D341Med (cell line): Measurements from ENCODE around the gene NOSTRIN.
"Not testable (repeated sequence)": the region's sequence is repeated elsewhere in the genome, so short reads cannot be mapped to it uniquely, and the experiment has no call there.

Experiments used
- DNase-seq: peaks from one replicate; pipeline ENCODE4 v3.0.0; 2012; ENCODE audit warnings: low spot score

The NOSTRIN gene

DNA sequence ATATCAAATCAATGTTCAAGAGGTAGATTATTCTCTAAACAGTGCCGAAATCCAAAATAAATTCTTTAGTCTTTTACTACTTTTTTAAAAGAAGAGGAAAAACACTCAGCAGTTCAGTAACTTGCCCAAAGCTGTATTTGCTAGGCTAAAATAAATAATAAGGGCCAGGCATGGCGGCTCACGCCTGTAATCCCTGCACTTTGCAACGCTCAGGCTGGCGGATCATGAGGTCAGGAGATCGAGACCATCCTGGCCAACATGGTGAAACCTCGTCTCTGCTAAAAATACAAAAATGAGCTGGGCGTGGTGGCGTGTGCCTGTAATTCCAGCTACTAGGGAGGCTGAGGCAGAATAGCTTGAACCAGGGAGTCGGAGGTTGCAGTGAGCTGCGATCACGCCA lies 79.7 kb downstream of the NOSTRIN start:
- DNase-seq = not testable (repeated sequence)

DNA sequence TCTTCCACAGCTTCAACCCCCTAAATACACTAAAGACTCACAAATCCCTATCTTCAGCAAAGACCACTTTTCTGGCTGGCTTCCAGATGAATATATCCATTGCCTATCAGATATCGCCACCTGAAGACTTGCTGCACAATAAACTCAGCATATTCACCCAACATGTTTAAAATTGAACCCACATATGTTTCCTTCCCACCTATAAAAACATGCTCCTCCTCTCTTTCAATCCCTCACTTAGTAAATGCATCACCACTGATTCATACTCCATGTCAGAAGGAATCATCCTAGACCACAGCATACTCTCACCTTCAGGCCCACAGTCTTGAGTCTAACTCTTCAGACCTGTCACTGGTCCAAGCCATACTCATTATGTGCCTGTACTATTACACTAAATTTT lies 82.5 kb downstream of the NOSTRIN start:
- no peak for DNase-seq

DNA sequence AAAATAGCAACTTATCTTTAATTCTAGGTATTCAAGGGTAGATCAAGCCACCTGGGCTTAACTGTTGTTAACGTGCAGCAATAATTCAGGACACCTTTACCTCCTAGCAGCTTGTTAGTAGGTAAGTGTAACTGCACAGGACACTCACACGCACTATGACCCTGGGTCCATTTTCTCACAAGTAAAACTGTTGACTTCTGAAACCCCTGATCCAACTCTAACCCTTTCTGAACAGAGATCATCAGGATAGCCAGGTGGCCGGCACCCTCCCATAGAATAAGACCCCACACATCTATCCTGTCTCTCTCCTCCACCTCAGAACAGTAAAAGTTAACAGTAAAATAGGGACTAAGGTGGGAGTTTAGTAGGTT lies 87.2 kb downstream of the NOSTRIN start:
- DNase-seq = no peak

DNA sequence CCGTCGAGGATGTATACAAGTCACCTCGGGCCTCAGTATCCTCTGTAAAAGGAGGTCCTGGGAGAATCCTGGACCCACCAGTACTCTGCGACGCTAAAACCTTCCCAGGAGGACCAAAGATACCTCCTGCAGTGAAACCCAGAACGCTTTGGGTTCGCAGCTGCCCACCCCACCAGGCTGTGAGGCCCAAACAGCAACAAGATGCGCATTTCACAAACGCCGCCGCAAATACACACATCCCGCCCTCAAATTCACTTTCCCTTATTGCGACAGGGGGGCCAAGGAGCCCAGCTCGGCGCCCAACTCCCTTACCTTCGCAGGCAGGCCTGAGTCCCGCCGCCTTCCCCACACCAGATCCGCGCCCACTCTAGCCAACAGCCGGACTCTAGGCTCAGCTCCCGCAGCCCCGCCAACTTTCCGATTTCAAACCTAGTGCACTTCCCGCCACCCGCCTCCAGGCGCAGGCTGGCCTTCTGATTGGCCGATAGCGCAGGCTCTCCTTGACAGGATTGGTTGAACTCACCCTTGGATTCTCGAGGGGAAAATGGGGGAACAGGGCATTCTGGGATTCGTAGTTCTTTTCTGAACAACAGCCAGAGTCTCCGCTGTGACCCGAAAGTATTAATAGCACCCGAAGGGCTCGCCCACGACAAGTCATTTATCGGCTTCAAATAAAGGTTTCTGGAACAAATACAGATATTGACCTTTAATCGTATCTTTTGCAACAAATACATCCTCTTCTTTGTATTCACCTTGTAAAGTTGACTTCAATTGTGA lies 87.8 kb downstream of the NOSTRIN start, which contains the start of gene SPC25:
SPC25 (minus strand) TSS at position 425 of the 777 bp plus-strand sequence. CDS start 911 bp downstream, outside the sequence.
- peak; percentile 94 for DNase-seq

DNA sequence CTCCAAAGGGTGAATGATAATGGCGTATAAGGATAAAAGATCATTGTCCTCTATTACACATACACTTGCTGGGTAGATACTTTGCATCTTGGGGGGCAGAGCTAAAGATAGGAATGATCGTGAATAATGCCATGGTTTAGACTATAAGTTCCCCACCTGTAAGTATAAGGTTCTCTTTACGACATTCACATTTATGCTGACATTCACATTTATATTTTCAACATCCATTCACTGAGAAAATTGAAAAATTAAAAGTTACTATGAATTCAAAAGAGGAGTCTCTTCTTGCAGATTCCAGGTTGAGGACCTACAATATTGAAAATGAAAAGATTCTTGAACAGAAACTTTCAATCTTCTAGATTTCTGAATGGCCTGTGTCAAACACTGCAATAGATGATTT lies 89.9 kb downstream of the NOSTRIN start:
- DNase-seq = no peak

DNA sequence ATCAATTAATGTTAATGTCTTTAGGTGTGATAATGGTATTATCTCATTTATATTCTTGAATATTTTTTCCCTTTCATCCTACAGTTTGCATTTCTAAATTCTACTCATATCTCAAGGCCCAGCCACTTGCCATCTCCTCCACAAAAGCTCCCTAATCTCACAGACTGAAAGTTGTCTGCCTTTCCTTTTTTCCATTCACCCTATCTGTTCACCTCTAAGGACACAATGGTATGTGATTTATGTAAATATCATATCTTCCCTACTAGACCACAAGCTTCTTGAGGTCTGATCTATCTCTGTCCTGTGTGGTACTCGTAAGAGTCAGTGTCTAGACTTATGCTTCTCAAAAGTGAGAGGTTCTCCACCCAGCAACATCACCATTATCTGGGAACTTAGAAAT lies 91.7 kb downstream of the NOSTRIN start:
- DNase-seq = no peak

DNA sequence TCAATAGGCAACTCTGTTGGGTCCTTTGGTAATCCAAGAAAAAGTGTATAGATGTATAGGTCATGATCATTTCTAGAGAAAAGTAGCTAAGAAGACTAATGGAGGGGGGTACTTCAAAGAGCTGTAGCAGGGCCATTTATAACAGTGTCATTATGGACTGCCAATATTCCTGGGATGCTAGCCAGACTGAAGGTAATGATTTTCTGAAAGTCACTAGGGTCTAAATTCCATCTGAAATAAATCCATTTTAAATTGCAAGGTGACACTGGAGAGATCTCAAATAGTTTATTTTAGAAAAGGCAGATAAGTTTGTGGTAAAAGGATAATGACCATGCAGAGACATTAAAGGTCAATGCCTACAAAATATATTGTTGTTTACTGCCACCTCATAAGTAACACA lies 92.3 kb downstream of the NOSTRIN start:
- no peak for DNase-seq

DNA sequence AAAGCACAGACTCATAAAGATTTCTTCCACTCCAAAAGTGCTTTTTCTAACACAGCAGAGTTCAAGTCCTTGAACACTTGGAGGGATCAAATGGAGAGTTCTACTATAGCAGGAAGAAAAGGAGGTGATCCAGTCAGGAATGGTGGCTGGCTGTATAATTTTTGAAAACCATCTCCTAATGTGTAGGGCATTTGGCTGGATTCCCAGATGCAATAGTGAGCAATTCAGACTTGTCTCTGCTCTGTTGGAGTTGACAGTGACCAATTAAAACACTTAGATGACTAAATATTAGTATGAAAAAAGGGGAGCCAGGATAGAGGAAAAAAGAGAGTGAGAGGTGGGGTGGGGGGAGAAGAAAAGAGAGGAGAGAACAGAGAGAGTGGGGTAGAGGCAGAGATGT lies 93.3 kb downstream of the NOSTRIN start:
- DNase-seq = no peak

DNA sequence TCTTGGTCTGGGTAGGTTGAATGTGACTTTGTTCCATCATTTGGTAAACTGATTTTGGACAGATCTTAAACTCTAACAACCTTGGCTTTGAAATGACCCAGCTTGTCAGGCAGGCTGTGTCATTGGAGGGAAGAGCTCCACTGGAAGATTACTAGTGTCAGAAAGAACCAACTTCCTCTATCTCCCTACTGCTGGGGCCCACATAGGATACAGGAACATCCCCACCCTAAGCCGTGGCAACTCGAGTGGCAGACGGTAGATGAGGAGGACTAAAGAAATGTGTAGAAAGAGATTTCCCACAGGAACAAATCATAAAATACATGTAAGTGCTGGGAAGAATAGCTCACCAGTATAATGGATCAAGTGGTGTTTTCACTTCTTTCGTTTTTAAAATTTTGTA lies 94.3 kb downstream of the NOSTRIN start:
- no peak for DNase-seq

DNA sequence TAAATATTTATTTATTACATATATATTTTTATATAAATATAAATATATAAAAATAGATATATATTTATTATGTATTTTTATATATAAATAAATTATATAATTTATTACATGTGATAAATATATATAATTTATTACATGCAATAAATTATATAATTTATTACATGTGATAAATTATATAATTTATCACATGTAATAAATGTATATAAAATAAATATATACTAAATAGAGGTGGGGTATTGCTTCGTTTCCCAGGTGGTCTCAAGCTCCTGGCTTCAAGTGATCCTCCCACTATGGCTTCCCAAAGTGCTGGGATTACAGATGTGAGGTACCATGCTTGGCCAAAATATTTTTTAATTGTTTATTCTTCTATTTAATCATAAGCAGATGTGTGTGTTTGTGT lies 95.0 kb downstream of the NOSTRIN start:
- no peak for DNase-seq

DNA sequence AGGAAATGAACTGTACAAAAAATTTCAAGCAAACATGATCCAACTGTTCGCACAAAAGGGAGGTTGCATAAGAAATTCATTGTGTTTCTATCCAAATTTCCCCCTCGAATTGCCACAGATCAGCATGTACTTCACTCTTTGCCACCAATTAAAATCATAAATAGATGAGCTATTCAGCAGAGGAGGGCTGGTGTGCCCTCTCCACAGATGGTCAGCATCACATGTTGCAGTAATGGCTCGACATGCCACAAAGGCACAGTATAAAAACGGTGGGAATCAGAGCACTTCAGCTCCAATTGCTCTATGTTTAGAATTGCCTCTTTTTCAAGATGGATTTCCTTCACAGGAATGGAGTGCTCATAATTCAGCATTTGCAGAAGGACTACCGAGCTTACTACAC lies 98.6 kb downstream of the NOSTRIN start, which contains the start of gene G6PC2:
G6PC2 (plus strand) TSS at position 289 of the 400 bp plus-strand sequence; CDS start at position 330, 41 bp downstream.
- DNase-seq = no peak

DNA sequence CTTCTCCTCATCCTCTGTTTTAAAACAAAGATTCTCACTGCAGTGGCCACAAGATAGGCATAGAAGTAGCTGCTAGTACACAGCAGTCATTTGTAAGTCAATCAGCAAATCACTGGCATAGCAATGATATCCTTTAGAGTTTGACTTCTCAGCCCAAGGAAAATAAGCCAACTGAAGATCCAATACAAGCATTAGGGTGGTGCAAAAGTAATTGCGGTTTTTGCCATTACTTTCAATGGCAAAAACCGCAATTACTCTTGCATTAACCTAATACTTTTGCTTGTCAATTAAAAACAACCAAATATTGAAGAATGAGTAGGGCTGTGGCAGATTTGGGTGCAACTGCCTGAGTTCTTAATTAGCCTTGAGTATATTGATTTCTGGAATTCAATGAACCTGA lies 101.5 kb downstream of the NOSTRIN start:
- no peak for DNase-seq

DNA sequence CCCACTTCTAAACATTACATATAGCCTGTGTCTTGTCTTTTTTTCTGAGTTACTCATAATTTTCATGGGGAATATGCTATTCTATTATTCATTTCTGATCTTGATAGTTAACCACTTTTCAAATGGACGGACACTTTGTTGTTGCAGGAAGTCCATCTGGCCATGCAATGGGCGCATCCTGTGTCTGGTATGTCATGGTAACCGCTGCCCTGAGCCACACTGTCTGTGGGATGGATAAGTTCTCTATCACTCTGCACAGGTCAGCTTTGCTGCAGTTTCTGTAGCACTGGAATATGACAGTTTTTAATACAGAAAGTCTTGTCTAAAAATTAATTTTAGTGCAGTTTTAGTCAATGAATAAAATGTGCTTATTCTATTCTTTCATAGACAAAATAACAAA lies 101.9 kb downstream of the NOSTRIN start:
- DNase-seq = no peak

DNA sequence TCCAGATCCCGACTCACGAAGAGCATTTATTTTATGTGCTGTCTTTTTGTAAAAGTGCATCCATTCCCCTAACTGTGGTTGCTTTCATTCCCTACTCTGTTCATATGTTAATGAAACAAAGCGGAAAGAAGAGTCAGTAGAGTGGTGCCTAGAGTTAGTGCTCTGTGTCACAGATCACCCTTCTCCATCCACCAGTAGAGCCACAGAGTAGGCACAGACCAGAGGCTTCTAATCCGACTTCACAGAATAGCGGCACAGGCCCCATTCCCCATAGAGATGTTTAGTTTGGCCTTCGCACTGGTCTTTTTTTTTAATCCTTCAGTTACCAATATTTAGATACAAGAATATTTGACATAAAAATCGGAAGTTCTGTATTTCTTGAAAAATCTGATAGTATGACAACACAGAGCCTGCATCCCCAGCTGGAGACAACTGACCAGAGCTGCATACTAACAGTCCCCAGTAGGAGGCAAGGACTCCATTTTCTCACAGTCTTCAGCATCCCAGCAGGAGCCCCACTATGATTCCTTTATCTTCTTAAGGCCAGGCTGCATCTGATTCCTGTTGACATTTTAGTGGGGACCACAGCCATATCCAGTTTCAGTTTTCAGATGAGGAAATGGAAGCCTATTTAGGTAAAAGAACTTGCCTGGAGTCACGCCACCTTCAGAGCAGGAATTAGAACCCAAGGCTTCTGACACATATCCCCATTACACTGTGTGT lies 105.7 kb downstream of the NOSTRIN start:
- no peak for DNase-seq

DNA sequence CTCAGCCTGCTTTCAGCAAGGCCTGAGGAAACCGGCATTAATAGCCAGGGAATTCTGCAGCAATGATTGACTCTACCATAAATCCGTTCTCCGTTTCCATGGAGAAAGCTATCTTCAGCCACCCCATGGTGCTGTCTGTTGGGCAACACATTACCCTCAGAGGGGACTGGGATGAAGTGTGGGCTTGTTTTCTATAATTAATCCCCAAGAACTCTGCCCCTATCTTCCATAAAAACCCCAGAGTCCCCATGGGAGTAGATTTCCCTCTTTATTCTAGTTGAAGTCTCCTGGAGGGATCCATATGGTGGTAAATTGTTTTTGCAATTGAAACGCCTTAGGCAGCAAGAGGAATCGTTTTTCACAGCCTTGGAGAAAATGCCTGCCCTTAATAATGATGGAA lies 107.9 kb downstream of the NOSTRIN start:
- no peak for DNase-seq

DNA sequence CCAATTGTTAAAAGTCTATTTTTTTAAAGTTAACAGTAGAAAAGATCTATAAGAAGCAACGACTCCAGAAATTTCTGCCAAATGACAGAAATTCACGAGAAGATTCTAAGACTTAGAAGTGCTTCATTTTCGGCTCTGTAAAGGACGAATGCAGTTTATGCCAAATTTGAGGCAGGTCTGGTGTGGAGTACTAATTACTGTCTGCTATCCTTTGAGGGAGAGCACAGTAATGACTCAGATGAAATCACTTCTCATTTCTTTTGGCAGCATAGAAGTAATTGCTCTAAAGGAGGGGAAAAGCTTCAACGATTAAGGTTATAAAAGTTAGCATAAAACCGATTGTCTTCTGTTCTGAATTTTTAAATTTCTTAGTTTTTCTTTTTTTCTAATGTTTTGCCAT lies 110.0 kb downstream of the NOSTRIN start:
- no peak for DNase-seq

DNA sequence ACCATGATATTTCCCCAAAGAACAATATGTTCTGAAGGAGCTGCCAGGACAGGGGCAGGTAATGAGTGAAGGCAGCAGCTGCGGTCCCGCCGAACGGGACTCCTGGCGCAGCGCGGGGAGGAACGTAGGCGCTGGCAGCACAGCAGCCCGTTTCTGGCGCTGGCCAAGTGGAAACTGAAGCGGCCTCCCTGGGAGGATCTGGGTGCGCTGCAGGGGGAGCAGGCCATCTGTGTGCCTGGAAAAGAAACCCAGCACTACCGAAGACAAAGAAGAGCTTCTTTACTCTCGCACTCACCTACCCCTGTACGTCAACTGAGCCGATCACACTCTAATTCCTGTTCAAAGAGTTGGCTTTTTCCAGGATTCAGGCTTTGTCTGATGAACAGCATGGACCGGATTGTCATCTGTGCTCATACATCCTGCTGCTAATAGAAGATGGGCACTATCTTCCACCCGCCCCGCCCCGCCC lies 110.5 kb downstream of the NOSTRIN start:
- no peak for DNase-seq

DNA sequence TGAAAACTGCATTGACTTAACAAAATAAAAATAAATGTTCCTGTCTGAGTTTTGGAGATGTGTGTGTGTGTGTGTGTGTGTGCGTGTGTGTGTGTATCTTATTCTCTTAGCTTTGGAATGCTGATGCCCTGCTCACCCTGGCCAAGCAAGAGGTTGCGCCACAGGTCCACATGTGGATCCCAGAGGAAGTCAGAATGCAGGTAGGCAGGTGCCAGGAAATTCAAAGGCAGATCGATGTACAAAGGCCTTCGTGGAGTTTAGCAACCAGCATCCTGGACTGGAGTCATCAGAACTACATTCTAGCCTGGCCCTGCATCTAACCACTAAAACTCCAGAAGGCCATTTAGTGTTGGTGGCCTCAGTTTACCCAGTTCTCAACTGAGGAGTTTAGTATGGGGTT lies 111.1 kb downstream of the NOSTRIN start:
- DNase-seq = no peak
